DMS79 (cell line): ENCODE results near the gene PIF1.
A peak's percentile ranks its signal among the peaks of the same experiment; 100 is the strongest.
"Not testable (repeated sequence)": the region's sequence is repeated elsewhere in the genome, so short reads cannot be mapped to it uniquely, and the experiment has no call there.

Source experiments
- DNase-seq: peaks from one replicate; lab custom pipeline; 2025; lab: John Stamatoyannopoulos, UW

Gene PIF1

GRCh38 chr15:64847448-64847847 is 22.0 kb upstream of the PIF1 start:
- DNase-seq = no peak

GRCh38 chr15:64847016-64847415 is 21.6 kb upstream of the PIF1 start:
- no peak for DNase-seq

- no peak for DNase-seq
Measured at GRCh38 chr15:64845831-64846595, 20.6 kb upstream of the PIF1 start.

- DNase-seq = no peak
Measured at GRCh38 chr15:64845183-64845611, 19.8 kb upstream of the PIF1 start.

- no peak for DNase-seq
Measured at GRCh38 chr15:64844576-64845145, 19.2 kb upstream of the PIF1 start.

- DNase-seq = no peak
Measured at GRCh38 chr15:64843991-64844390, 18.5 kb upstream of the PIF1 start.

- DNase-seq = no peak
Measured at GRCh38 chr15:64842986-64843561, 17.6 kb upstream of the PIF1 start.

GRCh38 chr15:64842096-64842939 is 16.9 kb upstream of the PIF1 start:
- DNase-seq = no peak

GRCh38 chr15:64841344-64842095 is 16.1 kb upstream of the PIF1 start, which contains the start of gene PLEKHO2:
TSS of gene PLEKHO2 (plus strand) at chr15:64841915. CDS start at chr15:64842017, 102 bp downstream.
- peak; percentile 66 for DNase-seq

GRCh38 chr15:64841060-64841343 is 15.6 kb upstream of the PIF1 start:
- no peak for DNase-seq

- DNase-seq = no peak
Measured at GRCh38 chr15:64837502-64837901, 12.1 kb upstream of the PIF1 start.

GRCh38 chr15:64836023-64836536 is 10.6 kb upstream of the PIF1 start:
- DNase-seq = no peak

GRCh38 chr15:64833690-64834089 is 8.2 kb upstream of the PIF1 start:
- DNase-seq = no peak

- no peak for DNase-seq
Measured at GRCh38 chr15:64828985-64829384, 3.5 kb upstream of the PIF1 start.

GRCh38 chr15:64824929-64825430 is 467 bp downstream of the PIF1 start:
- no peak for DNase-seq

- DNase-seq = no peak
Measured at GRCh38 chr15:64816452-64816851, 9.0 kb downstream of the PIF1 start.

GRCh38 chr15:64814965-64815364 is 10.5 kb downstream of the PIF1 start:
- DNase-seq = not testable (repeated sequence)

- DNase-seq = not testable (repeated sequence)
Measured at GRCh38 chr15:64814283-64814682, 11.2 kb downstream of the PIF1 start.

GRCh38 chr15:64813075-64813474 is 12.4 kb downstream of the PIF1 start:
- DNase-seq = no peak

GRCh38 chr15:64810497-64811326 is 14.7 kb downstream of the PIF1 start:
- no peak for DNase-seq
